GM21528 (cell line): ENCODE results near the gene ANKRD33B.
A peak's percentile ranks its signal among the peaks of the same experiment; 100 is the strongest.
"Not testable (repeated sequence)": the region's sequence is repeated elsewhere in the genome, so short reads cannot be mapped to it uniquely, and the experiment has no call there.

Source experiments
- ATAC-seq: cut with Tn5 transposase; IDR thresholded peaks from one replicate; pipeline ENCODE4 v1.9.1; 2021; ENCODE audit warnings: mild to moderate bottlenecking, moderate library complexity; ENCODE audit not compliant: unreplicated experiment, low FRiP score

ANKRD33B gene

GRCh38 chr5:10536931-10537579 is 26.8 kb upstream of the ANKRD33B start:
- ATAC-seq, result no peak

- ATAC-seq, result no peak
Measured at GRCh38 chr5:10537624-10538023, 26.2 kb upstream of the ANKRD33B start.

- ATAC-seq, result no peak
Measured at GRCh38 chr5:10538103-10538788, 25.6 kb upstream of the ANKRD33B start.

GRCh38 chr5:10538789-10539686 is 24.8 kb upstream of the ANKRD33B start:
- ATAC-seq, result no peak

- ATAC-seq, result no peak
Measured at GRCh38 chr5:10539687-10539998, 24.2 kb upstream of the ANKRD33B start.

- no peak for ATAC-seq
Measured at GRCh38 chr5:10540036-10540544, 23.8 kb upstream of the ANKRD33B start.

GRCh38 chr5:10540951-10541646 is 22.8 kb upstream of the ANKRD33B start:
- ATAC-seq, result no peak

GRCh38 chr5:10542055-10542550 is 21.8 kb upstream of the ANKRD33B start:
- ATAC-seq, result no peak

GRCh38 chr5:10543585-10544040 is 20.3 kb upstream of the ANKRD33B start:
- no peak for ATAC-seq

GRCh38 chr5:10545084-10545483 is 18.8 kb upstream of the ANKRD33B start:
- ATAC-seq, result no peak

GRCh38 chr5:10546186-10546585 is 17.7 kb upstream of the ANKRD33B start:
- ATAC-seq, result no peak

GRCh38 chr5:10548418-10549122 is 15.3 kb upstream of the ANKRD33B start:
- no peak for ATAC-seq

GRCh38 chr5:10549123-10549514 is 14.8 kb upstream of the ANKRD33B start:
- ATAC-seq, result not testable (repeated sequence)

- ATAC-seq, result no peak
Measured at GRCh38 chr5:10550222-10550995, 13.5 kb upstream of the ANKRD33B start.

GRCh38 chr5:10551782-10552138 is 12.1 kb upstream of the ANKRD33B start:
- ATAC-seq, result no peak

- ATAC-seq, result peak; percentile 58
Measured at GRCh38 chr5:10552183-10553143, 11.4 kb upstream of the ANKRD33B start.

- ATAC-seq, result no peak
Measured at GRCh38 chr5:10553476-10553875, 10.4 kb upstream of the ANKRD33B start.

GRCh38 chr5:10555277-10555684 is 8.6 kb upstream of the ANKRD33B start:
- ATAC-seq, result no peak
